Aorta (tissue), 5 donors: Measurements from ENCODE around the gene ADM. TPM values are rescaled to one million over a fixed set of nuclear protein-coding genes. Genes with fewer than 3 reads are reported as not detected.
A peak's percentile ranks its signal among the peaks of the same experiment; 100 is the strongest.

Source experiments
- ATAC-seq: fragments of 200-7000 bp; cut with Tn5 transposase; one replicate; pipeline ENCODE4 v1.9.1; 2022; ENCODE audit warnings: moderate library complexity; ENCODE audit not compliant: low FRiP score
- DNase-seq, 2 donors: peaks; one replicate each; pipeline ENCODE4 v3.0.0-alpha.2; 2020
- H3K27ac ChIP-seq, 2 donors: one replicate each; pipeline ENCODE4 v1.5.1; 2013; ENCODE audit warnings: low read length in 2 of 2, mild to moderate bottlenecking in 2 of 2, moderate library complexity in 2 of 2, control low read depth in 1 of 2, inconsistent platforms in 1 of 2, low read depth in 1 of 2
- H3K27me3 ChIP-seq, 2 donors: one replicate each; pipeline ENCODE4 v1.6.1; 2013; ENCODE audit warnings: control low read depth in 1 of 2, low read length in 1 of 2, mild to moderate bottlenecking in 1 of 2, moderate library complexity in 1 of 2; ENCODE audit not compliant: insufficient read depth in 2 of 2, control insufficient read depth in 1 of 2
- H3K36me3 ChIP-seq, 2 donors: one replicate each; pipeline ENCODE4 v1.6.1; 2013; ENCODE audit warnings: control low read depth in 1 of 2, low read length in 1 of 2, mild to moderate bottlenecking in 1 of 2; ENCODE audit not compliant: insufficient read depth in 2 of 2, control insufficient read depth in 1 of 2
- H3K4me1 ChIP-seq, 2 donors: one replicate each; pipeline ENCODE4 v1.6.1; 2013; ENCODE audit warnings: low read length in 2 of 2, control low read depth in 1 of 2, mild to moderate bottlenecking in 1 of 2, moderate library complexity in 1 of 2; ENCODE audit not compliant: insufficient read depth in 2 of 2, control insufficient read depth in 1 of 2
- H3K4me3 ChIP-seq, 2 donors: one replicate each; pipeline ENCODE4 v1.5.1; 2013; ENCODE audit warnings: low read length in 2 of 2, control low read depth in 1 of 2, mild to moderate bottlenecking in 1 of 2
- H3K9me3 ChIP-seq: one replicate; pipeline ENCODE4 v1.6.1; 2013; ENCODE audit warnings: mild to moderate bottlenecking, low read length; ENCODE audit not compliant: control insufficient read depth
- WGBS, 2 donors: extraction: QIAGEN DNeasy Blood & Tissue Kit; methylation state at CpG; one replicate each; pipeline ENCODE4 v1.1.7; 2013; 5-methylcytosine and 5-hydroxymethylcytosine counted together
- intact Hi-C, 2 donors: fragments of 100-400 bp; cut with DNase I; formaldehyde crosslinking; loops; one replicate each; pipeline versions ENCODE4 v1.14.2 to v1.15.0; 2022
- polyA plus RNA-seq, 2 donors: library from polyadenylated mRNA; stranded (reverse); fragments of 200-250 nt; gene quantifications; one replicate each; pipeline ENCODE4 v1.2.3, GENCODE V29; 2013
- total RNA-seq, 2 donors: library from RNA; stranded (reverse); fragmentation: NEBNext Ultra II Directional; extraction: Animal tissue kit (Norgen Biotek cat#: 25700); gene quantifications; one replicate each; pipeline ENCODE4 v1.2.1, GENCODE V29; 2021
- donor health status: healthy with polysubstance abuse.
- donor health status: Bipolar disorder and iron deficiency.
- donor health status: DM: no; HTN: no; CAD: no.
- donor health status: DM: no; HTN: no; CAD: no.
- donor health status: DM: yes; HTN: yes; CAD: no.

The ADM gene
- total and polyA plus RNA-seq, 4 donors = 1.5 to 76.1 (median 17.5) TPM

GRCh38 chr11:10322401-10322800, 17.5 kb downstream of the ADM start:
- Histone ChIP-seq H3K4me3 (no peak overlapping the region), H3K9me3 (no peaks in the 10 kb centered on the region), H3K27me3 (no peaks in the 10 kb centered on the region), H3K36me3 (no peaks in the 10 kb centered on the region), H3K27ac (peak overlapping the region; percentile 86 to 96), H3K4me1 (peaks cover 6% of the 10 kb centered on the region in 2 donors)
- DNase-seq (peak in 1 of 2 donors; percentile 67), ATAC-seq (peak; percentile 62)
- 10 to 11% methylated on average over 2 of the region's 2 CpGs for WGBS, 2 donors
- intact Hi-C loops = loop anchor here (1.0 to 10.0 kb wide), 4 partner anchors 14 to 565 kb away; no protein-coding TSS in a partner anchor

DNA sequence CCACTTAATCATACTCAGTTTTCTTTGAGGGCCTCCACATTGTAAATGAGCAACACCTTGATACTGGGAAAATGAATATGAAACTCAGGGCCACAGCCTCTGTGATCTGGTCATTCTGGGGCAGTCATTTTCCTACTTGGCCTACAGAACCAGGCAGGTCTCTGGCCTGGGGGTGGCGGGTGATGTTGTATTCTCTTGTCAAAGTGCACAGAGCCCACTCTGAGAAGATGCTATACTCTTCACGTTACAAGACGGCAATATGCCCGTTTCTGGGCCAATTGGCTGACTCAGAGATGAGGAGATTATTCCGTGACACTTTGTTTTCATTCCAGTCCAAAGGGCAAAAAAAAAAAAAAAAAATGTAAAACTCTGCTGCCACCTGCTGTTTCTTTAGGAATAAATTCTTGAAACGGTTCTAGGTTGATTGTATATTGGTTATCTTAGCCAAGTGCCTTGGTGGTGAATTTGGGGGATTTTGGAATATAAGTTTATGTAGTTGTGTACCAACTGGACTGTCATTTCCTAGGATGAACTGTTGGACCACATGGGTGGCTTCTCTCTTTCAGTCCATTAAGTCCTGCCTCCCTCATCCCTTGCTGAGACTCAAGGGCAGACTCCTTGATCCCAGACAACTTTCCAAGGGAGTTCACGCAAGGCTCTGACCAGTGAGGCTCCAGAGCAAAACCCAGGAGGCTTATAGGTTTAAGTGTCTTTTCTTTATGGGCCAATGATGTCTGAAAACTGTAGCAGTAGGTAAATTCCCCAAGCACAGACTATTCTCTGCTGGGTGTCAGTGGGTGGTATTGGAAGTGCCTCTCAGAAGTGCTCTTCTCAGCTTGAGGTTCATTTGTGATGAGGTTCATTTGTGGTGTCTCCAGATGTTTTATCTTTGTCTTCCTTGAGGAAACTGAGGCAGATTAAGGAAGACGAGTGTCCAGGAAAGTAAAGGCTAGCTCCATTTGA, 18.2 kb downstream of the ADM start:
- Histone ChIP-seq H3K27me3 (no peaks in the 10 kb centered on the region), H3K36me3 (no peaks in the 10 kb centered on the region), H3K27ac (peak overlapping the region; percentile 86 to 96), H3K9me3 (no peaks in the 10 kb centered on the region), H3K4me3 (no peak overlapping the region), H3K4me1 (peaks cover 6 to 7% of the 10 kb centered on the region in 2 donors)
- intact Hi-C loops = loop anchor here (1.0 to 10.0 kb wide), 4 partner anchors 15 to 566 kb away; no protein-coding TSS in a partner anchor
- 23% methylated on average over 8 of the region's 8 CpGs for WGBS, 2 donors
- peak; percentile 82 for ATAC-seq
- peak in 1 of 2 donors; percentile 72 for DNase-seq

DNA sequence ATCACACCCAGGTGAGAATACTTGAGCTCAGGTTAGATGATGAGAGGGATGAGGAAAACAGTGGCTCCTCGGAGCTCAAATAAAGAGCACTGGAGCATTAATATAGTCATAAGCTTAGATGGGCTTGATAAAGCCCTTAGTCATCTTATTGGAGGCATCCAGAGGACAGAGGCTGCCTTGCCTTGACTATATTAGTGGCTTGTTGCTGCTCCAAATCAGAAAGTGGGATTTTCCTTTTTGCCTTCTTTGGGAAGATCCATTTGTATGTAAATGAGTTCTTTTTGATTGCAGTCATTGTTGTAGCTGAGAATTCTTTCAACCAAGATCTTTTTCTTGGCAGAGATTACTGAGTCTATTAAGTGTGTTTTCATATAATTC, 18.9 kb downstream of the ADM start:
- Histone ChIP-seq H3K4me3 (no peak overlapping the region), H3K9me3 (no peaks in the 10 kb centered on the region), H3K27me3 (no peaks in the 10 kb centered on the region), H3K36me3 (no peaks in the 10 kb centered on the region), H3K27ac (no peak overlapping the region), H3K4me1 (peaks cover 7 to 10% of the 10 kb centered on the region in 2 donors)
- WGBS, 2 donors = 13 to 14% methylated on average over 1 of the region's 1 CpG
- intact Hi-C loops = loop anchor here (5.0 to 10.0 kb wide), 3 partner anchors 331 to 566 kb away; no protein-coding TSS in a partner anchor
- ATAC-seq (no peak), DNase-seq (no peak)

DNA sequence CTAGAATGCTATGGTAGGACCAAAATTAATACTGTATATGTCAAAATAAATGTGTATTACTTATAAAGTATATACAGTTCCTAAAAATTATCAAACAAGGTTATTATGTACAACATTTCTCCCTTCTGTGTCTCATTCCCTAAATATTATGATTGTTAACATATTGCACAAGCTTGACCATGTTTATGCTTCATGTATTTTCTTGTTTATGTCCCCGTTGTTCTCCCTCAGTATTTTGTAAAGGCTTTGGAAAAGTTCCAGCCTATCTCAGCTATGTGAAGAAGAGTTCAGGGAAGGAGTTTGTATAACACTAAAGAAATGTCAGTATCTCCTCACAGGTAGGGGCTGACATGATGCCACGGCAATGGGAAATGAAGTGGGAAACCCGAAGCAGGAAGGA, 19.6 kb downstream of the ADM start:
- WGBS, 2 donors = 82 to 86% methylated on average over 3 of the region's 3 CpGs
- Histone ChIP-seq H3K36me3 (no peaks in the 10 kb centered on the region), H3K9me3 (no peaks in the 10 kb centered on the region), H3K4me1 (peaks cover 7 to 10% of the 10 kb centered on the region in 2 donors), H3K27ac (peak overlapping the region; percentile 74 to 80), H3K27me3 (no peaks in the 10 kb centered on the region), H3K4me3 (no peak overlapping the region)
- intact Hi-C loops = loop anchor here (5.0 to 10.0 kb wide), 3 partner anchors 332 to 567 kb away; no protein-coding TSS in a partner anchor
- no peak for ATAC-seq
- DNase-seq = no peak

DNA sequence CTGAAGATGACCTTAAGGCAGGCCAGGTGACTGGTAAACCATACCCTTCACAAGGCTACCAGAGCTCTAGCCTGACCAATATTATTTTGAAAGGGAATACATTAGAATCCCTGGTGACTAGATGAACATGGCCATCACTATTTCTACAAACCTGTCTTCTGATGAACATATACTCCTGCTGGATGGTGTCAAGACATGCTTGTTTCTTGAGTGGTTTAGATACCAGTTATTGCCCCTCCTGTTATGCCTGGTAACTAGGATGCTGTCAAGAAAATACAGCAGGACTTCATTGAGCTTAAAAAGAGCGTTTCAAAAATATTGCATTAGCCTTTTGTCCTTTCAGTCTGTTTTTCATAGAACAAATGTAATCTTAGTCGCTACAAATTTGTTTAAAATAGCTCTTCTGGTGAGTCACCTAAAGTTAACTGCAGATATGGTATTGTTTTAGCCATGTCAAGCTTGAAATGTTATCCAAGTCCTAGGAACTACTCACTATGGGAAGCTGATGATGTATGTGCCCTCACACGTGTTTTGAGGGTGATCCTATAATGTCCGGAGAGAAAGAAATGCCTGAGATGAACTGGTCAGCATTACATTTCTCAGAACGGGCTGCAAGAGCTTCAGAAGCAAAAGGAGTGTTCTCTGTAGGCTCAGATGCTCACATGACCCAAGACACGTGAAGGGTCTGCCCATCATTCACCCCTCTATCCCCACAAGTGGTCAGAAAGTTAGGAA, 20.6 kb downstream of the ADM start:
- ATAC-seq = no peak
- DNase-seq = no peak
- intact Hi-C loops = loop anchor here in 1 of 2 donors (5.0 to 10.0 kb wide), 2 partner anchors 409 to 568 kb away; no protein-coding TSS in a partner anchor

DNA sequence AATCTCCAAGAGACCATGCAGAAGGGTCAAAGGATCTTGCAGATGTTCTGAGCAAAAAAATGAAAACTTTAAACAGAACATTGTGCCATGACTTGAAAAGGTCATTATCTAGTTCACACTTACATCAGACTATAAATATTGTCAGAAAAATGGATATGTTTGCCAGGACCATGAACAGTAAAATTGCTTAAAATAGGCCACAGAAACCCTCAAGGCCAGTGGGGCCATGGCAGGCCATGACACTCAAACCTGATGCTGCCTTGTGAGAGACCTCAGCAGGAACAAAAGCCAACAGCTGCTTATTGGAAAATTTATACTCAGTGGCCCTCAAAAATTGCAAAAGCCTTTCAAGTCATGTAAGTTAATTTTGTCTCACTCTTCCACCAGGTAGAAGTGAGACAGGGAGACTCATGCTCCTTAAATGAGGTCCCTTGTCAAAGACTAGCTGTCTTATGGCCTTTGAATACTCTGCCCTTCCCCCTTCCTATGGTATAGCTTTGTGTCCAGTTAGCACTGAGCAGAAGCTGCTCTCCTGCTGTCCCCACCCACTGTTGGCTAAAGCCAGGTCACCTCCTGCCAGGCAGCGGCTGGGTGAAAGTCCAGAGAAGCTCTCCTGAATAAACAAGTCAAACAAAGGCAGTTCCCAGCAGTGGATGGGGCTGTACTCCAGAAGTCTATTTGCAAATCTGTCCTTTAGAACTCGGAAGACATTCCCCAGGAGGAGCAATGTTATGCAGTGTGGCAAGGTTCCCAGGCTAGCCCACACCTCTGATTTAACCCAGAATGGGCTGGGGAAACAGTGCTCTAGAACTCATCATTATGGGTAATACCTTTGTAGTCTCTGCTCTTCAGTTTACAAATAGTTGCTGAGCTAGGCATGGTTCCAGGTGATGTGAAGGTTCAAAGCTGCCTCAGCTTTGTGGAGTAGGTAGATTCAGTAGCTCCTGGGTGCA, 21.4 kb downstream of the ADM start:
- 3 to 8% methylated on average over 2 of the region's 2 CpGs for WGBS, 2 donors
- Histone ChIP-seq H3K4me1 (peaks cover 7 to 10% of the 10 kb centered on the region in 2 donors), H3K27ac (peak overlapping the region in 1 of 2 donors; percentile 64), H3K4me3 (no peak overlapping the region), H3K27me3 (no peaks in the 10 kb centered on the region), H3K9me3 (no peaks in the 10 kb centered on the region), H3K36me3 (no peaks in the 10 kb centered on the region)
- peak in 1 of 2 donors; percentile 59 for DNase-seq
- intact Hi-C loops = loop anchor here in 1 of 2 donors (5.0 to 10.0 kb wide), 2 partner anchors 409 to 569 kb away; no protein-coding TSS in a partner anchor
- peak; percentile 12 for ATAC-seq

More for the DNA sequence above, 20.6 kb downstream of the ADM start:
- no peaks in the 10 kb centered on the region for H3K36me3 ChIP-seq
- no peak overlapping the region for H3K4me3 ChIP-seq
- WGBS, 2 donors = 4 to 7% methylated on average over 6 of the region's 6 CpGs
- peak overlapping the region; percentile 74 to 80 for H3K27ac ChIP-seq
- no peaks in the 10 kb centered on the region for H3K9me3 ChIP-seq
- peaks cover 7 to 10% of the 10 kb centered on the region in 2 donors for H3K4me1 ChIP-seq
- H3K27me3 ChIP-seq = no peaks in the 10 kb centered on the region

GRCh38 chr11:10327254-10327653, 22.4 kb downstream of the ADM start:
- Histone ChIP-seq H3K27me3 (no peaks in the 10 kb centered on the region), H3K4me3 (no peak overlapping the region), H3K9me3 (no peaks in the 10 kb centered on the region), H3K27ac (no peak overlapping the region), H3K4me1 (peaks cover 7 to 10% of the 10 kb centered on the region in 2 donors), H3K36me3 (no peaks in the 10 kb centered on the region)
- intact Hi-C loops = loop anchor here in 1 of 2 donors (5.0 to 10.0 kb wide), 2 partner anchors 408 to 570 kb away; no protein-coding TSS in a partner anchor
- DNase-seq = no peak
- no peak for ATAC-seq
